Measurements from ENCODE around the gene GPR37.

The GPR37 gene

DNA sequence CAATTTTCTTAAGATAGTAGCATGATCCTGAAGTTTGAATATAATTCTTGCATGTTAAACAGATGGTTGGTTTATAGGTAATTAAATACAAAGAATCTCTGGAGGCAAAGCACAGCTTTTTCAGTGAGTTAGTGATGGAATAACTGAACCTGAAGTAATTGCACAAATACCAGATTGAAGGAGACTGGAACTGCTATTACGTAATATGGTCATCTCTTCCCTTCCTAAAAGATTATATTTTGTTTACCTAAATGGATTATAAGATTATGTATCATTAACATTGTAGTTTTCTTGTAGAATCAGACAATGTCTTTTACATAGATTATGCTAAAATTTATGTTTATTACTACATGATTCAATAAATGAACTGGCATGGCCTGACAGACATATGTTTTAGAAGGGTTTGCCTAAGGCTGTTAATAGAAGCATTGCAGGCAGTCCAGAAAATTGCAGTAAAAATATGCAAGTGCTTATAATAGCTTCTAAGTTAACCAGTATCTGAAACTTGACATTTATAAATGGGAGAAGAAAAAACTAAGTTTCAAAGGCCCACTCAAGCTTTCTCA is 35.8 kb upstream of the GPR37 start:
- no peak for DNase-seq (ENCODE audit: low read depth)
- no peak overlapping the region for H3K4me3 ChIP-seq (ENCODE audit: low read depth, low read length)
- TF ChIP-seq, protein P1, sequence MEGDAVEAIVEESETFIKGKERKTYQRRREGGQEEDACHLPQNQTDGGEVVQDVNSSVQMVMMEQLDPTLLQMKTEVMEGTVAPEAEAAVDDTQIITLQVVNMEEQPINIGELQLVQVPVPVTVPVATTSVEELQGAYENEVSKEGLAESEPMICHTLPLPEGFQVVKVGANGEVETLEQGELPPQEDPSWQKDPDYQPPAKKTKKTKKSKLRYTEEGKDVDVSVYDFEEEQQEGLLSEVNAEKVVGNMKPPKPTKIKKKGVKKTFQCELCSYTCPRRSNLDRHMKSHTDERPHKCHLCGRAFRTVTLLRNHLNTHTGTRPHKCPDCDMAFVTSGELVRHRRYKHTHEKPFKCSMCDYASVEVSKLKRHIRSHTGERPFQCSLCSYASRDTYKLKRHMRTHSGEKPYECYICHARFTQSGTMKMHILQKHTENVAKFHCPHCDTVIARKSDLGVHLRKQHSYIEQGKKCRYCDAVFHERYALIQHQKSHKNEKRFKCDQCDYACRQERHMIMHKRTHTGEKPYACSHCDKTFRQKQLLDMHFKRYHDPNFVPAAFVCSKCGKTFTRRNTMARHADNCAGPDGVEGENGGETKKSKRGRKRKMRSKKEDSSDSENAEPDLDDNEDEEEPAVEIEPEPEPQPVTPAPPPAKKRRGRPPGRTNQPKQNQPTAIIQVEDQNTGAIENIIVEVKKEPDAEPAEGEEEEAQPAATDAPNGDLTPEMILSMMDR (IDR thresholded peaks at IDR 0.05; ENCODE audit: low read depth, low read length, missing control alignments): no peak

DNA sequence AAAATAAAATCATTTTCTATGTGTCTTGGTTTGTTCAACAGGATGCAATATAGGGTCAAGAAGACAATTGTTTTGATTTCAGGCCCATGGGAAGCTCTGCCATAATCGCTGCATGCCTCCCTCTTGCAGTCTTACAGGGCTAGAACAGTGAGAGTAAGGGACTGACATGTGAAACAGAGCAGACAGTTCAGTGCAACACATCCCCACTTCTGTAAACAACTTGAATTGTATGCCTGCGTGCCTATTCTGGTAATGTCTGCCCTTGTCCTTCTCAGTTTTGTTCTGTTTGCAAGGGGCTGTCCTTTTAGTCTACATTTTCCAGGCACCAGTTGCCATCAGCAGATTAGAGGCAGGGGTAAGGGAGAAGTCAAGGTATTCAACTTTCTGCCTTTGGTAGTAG is 34.8 kb upstream of the GPR37 start:
- no peak for DNase-seq (ENCODE audit: low read depth)
- TF ChIP-seq, protein P1 (IDR thresholded peaks at IDR 0.05; ENCODE audit: low read depth, low read length, missing control alignments): no peak
- H3K4me3 ChIP-seq (ENCODE audit: low read depth, low read length): no peak overlapping the region

DNA sequence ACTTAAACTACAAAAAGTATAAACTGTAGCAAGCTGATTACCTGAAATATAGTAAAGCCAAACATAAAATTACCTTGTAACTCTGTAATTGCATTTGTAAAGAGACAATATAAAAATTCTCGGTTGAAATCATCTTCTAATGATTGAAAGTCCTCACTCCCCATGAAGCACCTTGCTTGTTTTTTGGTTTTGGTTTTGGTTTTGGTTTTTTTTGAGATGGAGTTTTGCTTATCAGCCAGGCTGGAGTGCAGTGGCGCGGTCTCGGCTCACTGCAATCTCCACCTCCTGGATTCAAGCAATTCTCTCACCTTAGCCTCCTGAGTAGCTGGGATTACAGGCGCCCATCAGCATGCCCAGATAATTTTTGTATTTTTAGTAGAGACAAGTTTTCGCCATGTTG is 33.9 kb upstream of the GPR37 start:
- DNase-seq (ENCODE audit: low read depth): no peak
- TF ChIP-seq, protein P1 (IDR thresholded peaks at IDR 0.05; ENCODE audit: low read depth, low read length, missing control alignments): no peak
- H3K4me3 ChIP-seq (ENCODE audit: low read depth, low read length): no peak overlapping the region

DNA sequence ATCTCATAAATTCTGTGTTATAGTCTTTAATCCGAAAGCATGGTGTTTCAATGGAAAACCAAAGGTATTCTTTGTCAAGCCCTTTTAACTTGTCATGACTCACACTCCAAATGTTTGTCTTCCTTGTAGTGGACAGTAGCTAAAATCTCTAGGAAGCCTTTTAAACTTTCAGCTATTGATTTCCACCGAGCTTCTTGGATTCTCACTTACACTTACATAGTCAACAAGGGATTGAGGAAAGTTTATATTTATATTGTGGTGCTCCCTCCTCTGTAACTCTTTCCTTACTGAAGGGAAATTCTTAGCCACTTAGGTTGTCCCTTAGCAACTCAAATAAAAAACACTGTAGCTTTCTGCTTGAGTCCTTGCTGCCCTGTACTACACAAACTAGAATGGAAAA is 31.2 kb upstream of the GPR37 start:
- no peak overlapping the region for H3K4me3 ChIP-seq (ENCODE audit: low read depth, low read length)
- no peak for DNase-seq (ENCODE audit: low read depth)
- TF ChIP-seq, protein P1 (IDR thresholded peaks at IDR 0.05; ENCODE audit: low read depth, low read length, missing control alignments): no peak

DNA sequence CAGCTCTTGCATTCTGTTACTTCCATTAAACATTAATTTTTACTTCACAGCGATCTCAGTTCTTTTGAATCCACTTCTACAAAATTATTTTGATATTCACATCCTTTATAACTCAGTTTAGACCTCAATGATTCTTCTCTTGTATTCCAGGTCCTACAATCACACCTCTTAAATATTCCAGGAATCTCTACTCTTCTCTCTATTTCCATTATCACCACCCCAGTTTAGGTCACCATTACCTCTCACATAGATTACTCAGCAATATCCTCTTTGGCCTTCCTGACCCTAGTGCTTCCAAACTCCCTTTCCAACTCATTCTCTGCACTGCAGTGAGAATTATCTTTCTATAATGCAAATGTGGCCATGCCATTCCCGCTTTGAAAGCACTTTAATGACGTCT is 27.1 kb upstream of the GPR37 start:
- TF ChIP-seq, protein P1 (IDR thresholded peaks at IDR 0.05; ENCODE audit: low read depth, low read length, missing control alignments): no peak
- no peak for DNase-seq (ENCODE audit: low read depth)
- no peak overlapping the region for H3K4me3 ChIP-seq (ENCODE audit: low read depth, low read length)

DNA sequence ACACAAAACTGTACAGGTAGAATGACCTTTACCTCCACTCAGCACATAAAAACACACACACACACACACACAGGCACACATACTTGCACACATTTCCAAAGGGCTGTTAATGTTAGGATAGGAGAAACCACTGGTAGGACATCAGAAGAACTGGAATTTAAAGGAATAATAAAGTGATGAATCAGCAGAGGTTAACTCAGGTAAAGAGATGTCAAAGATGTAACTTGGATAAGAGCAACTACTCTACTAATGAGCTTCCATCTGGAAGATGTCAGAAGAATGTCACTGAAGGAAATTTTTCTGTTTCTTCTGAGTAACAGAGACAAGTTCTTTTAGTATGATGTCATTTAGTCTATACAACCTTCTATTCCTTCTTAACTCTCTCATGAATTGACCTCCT is 26.4 kb upstream of the GPR37 start:
- no peak overlapping the region for H3K4me3 ChIP-seq (ENCODE audit: low read depth, low read length)
- TF ChIP-seq, protein P1 (IDR thresholded peaks at IDR 0.05; ENCODE audit: low read depth, low read length, missing control alignments): no peak

DNA sequence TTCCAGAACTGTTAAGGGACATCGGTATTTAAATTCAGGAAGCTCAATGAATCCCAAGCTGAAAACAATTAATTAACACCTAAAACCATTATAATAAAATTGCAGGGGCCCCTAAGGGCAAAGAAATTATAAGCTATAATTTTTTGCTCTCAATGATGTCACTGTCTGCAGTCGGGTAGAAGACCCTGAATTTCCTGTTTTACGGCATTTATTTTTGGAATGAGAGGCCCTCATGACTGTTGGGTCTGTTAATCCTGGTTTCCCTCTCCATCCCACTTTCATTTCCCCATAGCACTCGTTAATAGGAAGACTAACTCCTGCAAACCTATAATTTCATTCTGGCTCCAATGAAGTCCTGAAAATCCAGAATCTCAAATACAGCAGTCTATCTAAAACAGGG is 25.8 kb upstream of the GPR37 start:
- no peak overlapping the region for H3K4me3 ChIP-seq (ENCODE audit: low read depth, low read length)
- no peak for DNase-seq (ENCODE audit: low read depth)
- TF ChIP-seq, protein P1 (IDR thresholded peaks at IDR 0.05; ENCODE audit: low read depth, low read length, missing control alignments): no peak

More for the DNA sequence above, 26.4 kb upstream of the GPR37 start:
- no peak for DNase-seq (ENCODE audit: low read depth)

Measured in GM12864 (cell line).